ENCODE measurements around the gene CAPN12.

Gene CAPN12

GRCh38 chr19:38745316-38745715 lies 1.0 kb upstream of the CAPN12 start:
- no peaks in the 10 kb centered on the region for H3K4me1 ChIP-seq (ENCODE audit: control insufficient read depth in 1 of 2, insufficient read depth in 2 of 2, low read length in 2 of 2)
- no peaks in the 10 kb centered on the region for H3K36me3 ChIP-seq (ENCODE audit: control insufficient read depth in 1 of 2, insufficient read depth in 2 of 2, low read length in 2 of 2)
- H3K4me3 ChIP-seq (ENCODE audit: low read depth in 1 of 2, low read length in 2 of 2), result no peak overlapping the region
- no peak overlapping the region for H3K27ac ChIP-seq (ENCODE audit: low read depth, low read length)
- H3K9me3 ChIP-seq (ENCODE audit: control insufficient read depth in 1 of 2, low read length in 2 of 2), result no peaks in the 10 kb centered on the region
- H3K27me3 ChIP-seq (ENCODE audit: control insufficient read depth in 1 of 2, insufficient read depth in 2 of 2, low read length in 2 of 2), result no peaks in the 10 kb centered on the region
- H3K9ac ChIP-seq (ENCODE audit: low read depth in 1 of 2, low read length in 2 of 2), result no peak overlapping the region

- no peak overlapping the region for H3K9ac ChIP-seq (ENCODE audit: low read depth in 1 of 2, low read length in 2 of 2)
- H3K36me3 ChIP-seq (ENCODE audit: control insufficient read depth in 1 of 2, insufficient read depth in 2 of 2, low read length in 2 of 2), result no peaks in the 10 kb centered on the region
- H3K27me3 ChIP-seq (ENCODE audit: control insufficient read depth in 1 of 2, insufficient read depth in 2 of 2, low read length in 2 of 2), result no peaks in the 10 kb centered on the region
- no peak overlapping the region for H3K27ac ChIP-seq (ENCODE audit: low read depth, low read length)
- H3K4me3 ChIP-seq (ENCODE audit: low read depth in 1 of 2, low read length in 2 of 2), result no peak overlapping the region
- no peaks in the 10 kb centered on the region for H3K9me3 ChIP-seq (ENCODE audit: control insufficient read depth in 1 of 2, low read length in 2 of 2)
- H3K4me1 ChIP-seq (ENCODE audit: control insufficient read depth in 1 of 2, insufficient read depth in 2 of 2, low read length in 2 of 2), result no peaks in the 10 kb centered on the region
Measured at GRCh38 chr19:38744874-38745273, 600 bp upstream of the CAPN12 start.

- no peak overlapping the region for H3K4me3 ChIP-seq (ENCODE audit: low read depth in 1 of 2, low read length in 2 of 2)
Measured at GRCh38 chr19:38743394-38744297, 628 bp downstream of the CAPN12 start.

GRCh38 chr19:38742906-38743305 lies 1.4 kb downstream of the CAPN12 start:
- Histone ChIP-seq H3K9me3 (ENCODE audit: control insufficient read depth in 1 of 2, low read length in 2 of 2) (no peaks in the 10 kb centered on the region), H3K27ac (ENCODE audit: low read depth, low read length) (no peak overlapping the region), H3K36me3 (ENCODE audit: control insufficient read depth in 1 of 2, insufficient read depth in 2 of 2, low read length in 2 of 2) (no peaks in the 10 kb centered on the region), H3K27me3 (ENCODE audit: control insufficient read depth in 1 of 2, insufficient read depth in 2 of 2, low read length in 2 of 2) (no peaks in the 10 kb centered on the region), H3K4me1 (ENCODE audit: control insufficient read depth in 1 of 2, insufficient read depth in 2 of 2, low read length in 2 of 2) (no peaks in the 10 kb centered on the region), H3K4me3 (ENCODE audit: low read depth in 1 of 2, low read length in 2 of 2) (no peak overlapping the region), H3K9ac (ENCODE audit: low read depth in 1 of 2, low read length in 2 of 2) (no peak overlapping the region)

More at GRCh38 chr19:38743394-38744297, 628 bp downstream of the CAPN12 start:
- Histone ChIP-seq H3K27ac (ENCODE audit: low read depth, low read length) (no peak overlapping the region), H3K9me3 (ENCODE audit: control insufficient read depth in 1 of 2, low read length in 2 of 2) (no peaks in the 10 kb centered on the region), H3K4me1 (ENCODE audit: control insufficient read depth in 1 of 2, insufficient read depth in 2 of 2, low read length in 2 of 2) (no peaks in the 10 kb centered on the region), H3K36me3 (ENCODE audit: control insufficient read depth in 1 of 2, insufficient read depth in 2 of 2, low read length in 2 of 2) (no peaks in the 10 kb centered on the region), H3K27me3 (ENCODE audit: control insufficient read depth in 1 of 2, insufficient read depth in 2 of 2, low read length in 2 of 2) (no peaks in the 10 kb centered on the region), H3K9ac (ENCODE audit: low read depth in 1 of 2, low read length in 2 of 2) (no peak overlapping the region)

GRCh38 chr19:38742296-38742695 lies 2.0 kb downstream of the CAPN12 start:
- H3K27me3 ChIP-seq (ENCODE audit: control insufficient read depth in 1 of 2, insufficient read depth in 2 of 2, low read length in 2 of 2), result no peaks in the 10 kb centered on the region

GRCh38 chr19:38741670-38742069 lies 2.6 kb downstream of the CAPN12 start:
- Histone ChIP-seq H3K36me3 (ENCODE audit: control insufficient read depth in 1 of 2, insufficient read depth in 2 of 2, low read length in 2 of 2) (no peaks in the 10 kb centered on the region), H3K4me1 (ENCODE audit: control insufficient read depth in 1 of 2, insufficient read depth in 2 of 2, low read length in 2 of 2) (no peaks in the 10 kb centered on the region), H3K9me3 (ENCODE audit: control insufficient read depth in 1 of 2, low read length in 2 of 2) (no peaks in the 10 kb centered on the region), H3K9ac (ENCODE audit: low read depth in 1 of 2, low read length in 2 of 2) (no peak overlapping the region), H3K27ac (ENCODE audit: low read depth, low read length) (no peak overlapping the region), H3K4me3 (ENCODE audit: low read depth in 1 of 2, low read length in 2 of 2) (no peak overlapping the region), H3K27me3 (ENCODE audit: control insufficient read depth in 1 of 2, insufficient read depth in 2 of 2, low read length in 2 of 2) (no peaks in the 10 kb centered on the region)

More at GRCh38 chr19:38742296-38742695, 2.0 kb downstream of the CAPN12 start:
- Histone ChIP-seq H3K27ac (ENCODE audit: low read depth, low read length) (no peak overlapping the region), H3K36me3 (ENCODE audit: control insufficient read depth in 1 of 2, insufficient read depth in 2 of 2, low read length in 2 of 2) (no peaks in the 10 kb centered on the region), H3K4me1 (ENCODE audit: control insufficient read depth in 1 of 2, insufficient read depth in 2 of 2, low read length in 2 of 2) (no peaks in the 10 kb centered on the region), H3K9me3 (ENCODE audit: control insufficient read depth in 1 of 2, low read length in 2 of 2) (no peaks in the 10 kb centered on the region), H3K9ac (ENCODE audit: low read depth in 1 of 2, low read length in 2 of 2) (no peak overlapping the region), H3K4me3 (ENCODE audit: low read depth in 1 of 2, low read length in 2 of 2) (no peak overlapping the region)

DNA sequence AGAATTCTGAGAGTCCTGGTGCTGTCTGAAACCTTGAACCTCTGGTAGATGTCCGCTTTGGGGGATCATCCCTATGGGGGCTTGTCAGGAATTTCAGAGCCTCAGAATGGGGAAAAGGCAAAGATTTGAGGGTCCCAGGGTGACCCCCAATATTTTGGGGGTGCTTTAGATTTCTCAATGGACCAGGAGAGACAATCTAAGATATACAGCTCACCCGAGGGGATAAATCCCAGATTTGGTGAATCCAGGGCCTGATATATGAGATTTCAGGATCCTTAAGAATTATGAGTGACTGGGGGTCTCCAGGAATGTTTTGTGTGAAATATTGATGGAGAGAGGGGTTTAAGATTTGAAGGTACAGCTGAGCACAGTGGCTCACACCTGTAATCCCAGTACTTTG lies 3.3 kb downstream of the CAPN12 start:
- no peaks in the 10 kb centered on the region for H3K36me3 ChIP-seq (ENCODE audit: control insufficient read depth in 1 of 2, insufficient read depth in 2 of 2, low read length in 2 of 2)
- H3K9ac ChIP-seq (ENCODE audit: low read depth in 1 of 2, low read length in 2 of 2), result no peak overlapping the region
- H3K9me3 ChIP-seq (ENCODE audit: control insufficient read depth in 1 of 2, low read length in 2 of 2), result no peaks in the 10 kb centered on the region
- no peak overlapping the region for H3K27ac ChIP-seq (ENCODE audit: low read depth, low read length)
- no peak overlapping the region for H3K4me3 ChIP-seq (ENCODE audit: low read depth in 1 of 2, low read length in 2 of 2)
- H3K4me1 ChIP-seq (ENCODE audit: control insufficient read depth in 1 of 2, insufficient read depth in 2 of 2, low read length in 2 of 2), result no peaks in the 10 kb centered on the region
- H3K27me3 ChIP-seq (ENCODE audit: control insufficient read depth in 1 of 2, insufficient read depth in 2 of 2, low read length in 2 of 2), result no peaks in the 10 kb centered on the region

DNA sequence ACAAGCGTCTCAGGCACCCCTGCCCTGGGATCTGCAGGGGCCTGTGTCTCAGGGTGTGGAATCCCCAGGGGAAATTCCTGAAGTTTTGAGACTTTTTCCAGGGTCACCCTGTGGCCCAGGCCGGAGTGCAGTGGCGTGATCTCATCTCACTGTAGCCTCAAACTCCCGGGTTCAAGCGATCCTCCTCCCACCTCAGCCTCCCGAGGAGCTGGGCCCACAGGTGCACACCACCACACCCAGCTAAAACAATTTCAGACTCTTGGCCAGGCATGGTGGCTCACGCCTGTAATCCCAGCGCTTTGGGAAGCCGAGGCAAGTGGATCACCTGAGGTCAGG lies 4.0 kb downstream of the CAPN12 start:
- peaks cover 0 to under 1% of the 10 kb centered on the region in 2 donors for H3K4me1 ChIP-seq (ENCODE audit: control insufficient read depth in 1 of 2, insufficient read depth in 2 of 2, low read length in 2 of 2)
- H3K4me3 ChIP-seq (ENCODE audit: low read depth in 1 of 2, low read length in 2 of 2), result no peak overlapping the region
- no peaks in the 10 kb centered on the region for H3K27me3 ChIP-seq (ENCODE audit: control insufficient read depth in 1 of 2, insufficient read depth in 2 of 2, low read length in 2 of 2)
- no peak overlapping the region for H3K9ac ChIP-seq (ENCODE audit: low read depth in 1 of 2, low read length in 2 of 2)
- no peaks in the 10 kb centered on the region for H3K36me3 ChIP-seq (ENCODE audit: control insufficient read depth in 1 of 2, insufficient read depth in 2 of 2, low read length in 2 of 2)
- H3K9me3 ChIP-seq (ENCODE audit: control insufficient read depth in 1 of 2, low read length in 2 of 2), result no peaks in the 10 kb centered on the region
- no peak overlapping the region for H3K27ac ChIP-seq (ENCODE audit: low read depth, low read length)

DNA sequence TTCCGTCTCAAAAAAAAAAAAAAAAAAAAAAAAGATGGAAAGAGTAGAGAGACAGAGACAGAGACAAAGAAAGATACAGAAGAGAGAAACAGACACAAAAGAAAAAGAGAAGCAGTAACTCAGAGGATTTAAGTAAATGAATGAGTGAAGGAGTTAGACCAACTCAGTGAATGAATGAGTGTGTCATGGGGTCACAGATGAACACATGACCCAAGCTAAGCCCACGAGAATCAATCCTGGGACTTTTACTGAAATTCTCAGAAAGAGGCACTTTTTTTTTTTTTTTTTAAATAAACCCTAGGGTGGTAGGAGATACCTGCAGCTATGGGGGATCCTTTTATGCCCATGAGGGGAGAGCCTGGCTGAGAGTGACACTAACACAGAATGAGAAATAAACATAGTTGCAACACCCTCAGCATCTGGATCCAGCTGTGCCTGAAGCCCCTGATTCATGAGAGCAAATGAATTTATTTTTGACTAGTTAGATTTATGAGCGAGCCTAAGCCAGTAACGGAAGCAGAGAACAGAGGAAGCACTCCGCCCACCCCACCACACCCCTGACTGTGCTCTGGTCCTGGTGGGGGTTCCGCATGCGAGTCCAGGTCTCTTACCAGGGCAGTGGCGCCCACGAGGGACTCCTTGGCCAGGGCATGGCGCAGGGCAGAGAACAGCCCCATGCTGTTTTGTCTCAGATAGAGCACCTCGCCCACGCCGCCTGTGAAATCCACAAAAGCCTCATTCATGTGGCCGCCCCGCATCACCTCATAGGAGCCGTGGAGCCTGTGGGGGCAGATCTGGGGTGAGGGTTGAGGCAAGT lies 4.6 kb downstream of the CAPN12 start:
- Histone ChIP-seq H3K27me3 (ENCODE audit: control insufficient read depth in 1 of 2, insufficient read depth in 2 of 2, low read length in 2 of 2) (no peaks in the 10 kb centered on the region), H3K4me3 (ENCODE audit: low read depth in 1 of 2, low read length in 2 of 2) (no peak overlapping the region), H3K9me3 (ENCODE audit: control insufficient read depth in 1 of 2, low read length in 2 of 2) (no peaks in the 10 kb centered on the region), H3K36me3 (ENCODE audit: control insufficient read depth in 1 of 2, insufficient read depth in 2 of 2, low read length in 2 of 2) (no peaks in the 10 kb centered on the region), H3K9ac (ENCODE audit: low read depth in 1 of 2, low read length in 2 of 2) (no peak overlapping the region), H3K27ac (ENCODE audit: low read depth, low read length) (no peak overlapping the region), H3K4me1 (ENCODE audit: control insufficient read depth in 1 of 2, insufficient read depth in 2 of 2, low read length in 2 of 2) (peaks cover 5 to 6% of the 10 kb centered on the region in 2 donors)
